Endodermal cell (in vitro differentiated cells): ENCODE data around the gene MT1HL1. TPM values are rescaled to one million over a fixed set of nuclear protein-coding genes. Genes with fewer than 3 reads are reported as not detected.

ENCODE experiments used
- DNase-seq: peaks from one replicate; pipeline ENCODE4 v3.0.0-alpha.2; 2017
- H3K27ac ChIP-seq: 2 replicates; pipeline ENCODE4 v1.5.1; 2013; ENCODE audit warnings: mild to moderate bottlenecking, low read depth, low read length, moderate library complexity
- H3K27me3 ChIP-seq: 2 replicates; pipeline ENCODE4 v1.6.1; 2013; ENCODE audit warnings: mild to moderate bottlenecking, low read length, moderate library complexity; ENCODE audit not compliant: insufficient read depth, control insufficient read depth, poor library complexity, severe bottlenecking
- H3K36me3 ChIP-seq: 2 replicates; pipeline ENCODE4 v1.7.0; 2013; ENCODE audit warnings: mild to moderate bottlenecking, low read length, moderate library complexity; ENCODE audit not compliant: control insufficient read depth, insufficient read depth
- H3K4me1 ChIP-seq: one replicate; pipeline ENCODE4 v1.7.0; 2013; ENCODE audit warnings: low read length; ENCODE audit not compliant: control insufficient read depth, insufficient read depth
- H3K4me3 ChIP-seq: 2 replicates; pipeline ENCODE4 v1.5.1; 2013; ENCODE audit warnings: mild to moderate bottlenecking, low read length, moderate library complexity
- H3K9ac ChIP-seq: 2 replicates; pipeline ENCODE4 v1.6.1; 2013; ENCODE audit warnings: mild to moderate bottlenecking, low read length, moderate library complexity; ENCODE audit not compliant: poor library complexity, severe bottlenecking; ENCODE audit errors: extremely low read depth
- H3K9me3 ChIP-seq: 2 replicates; pipeline ENCODE4 v1.6.1; 2013; ENCODE audit warnings: mild to moderate bottlenecking, low read length, moderate library complexity; ENCODE audit not compliant: control insufficient read depth
- H3K27ac Mint-ChIP-seq: 2 replicates; pipeline ENCODE4 v1.8.0; 2020; ENCODE audit warnings: mixed read lengths
- H3K27me3 Mint-ChIP-seq: 2 replicates; pipeline ENCODE4 v1.8.0; 2021; ENCODE audit warnings: mild to moderate bottlenecking, mixed read lengths; ENCODE audit not compliant: insufficient read depth
- H3K36me3 Mint-ChIP-seq: 2 replicates; pipeline ENCODE4 v1.8.0; 2020; ENCODE audit warnings: low read depth, mixed read lengths
- H3K4me1 Mint-ChIP-seq: 2 replicates; pipeline ENCODE4 v1.8.0; 2020; ENCODE audit warnings: mixed read lengths
- H3K4me3 Mint-ChIP-seq: 2 replicates; pipeline ENCODE4 v1.8.0; 2020; ENCODE audit warnings: mild to moderate bottlenecking, moderate library complexity, mixed read lengths
- H3K9me3 Mint-ChIP-seq: 2 replicates; pipeline ENCODE4 v1.8.0; 2020; ENCODE audit warnings: mild to moderate bottlenecking, mixed read lengths
- WGBS, 2 experiments: methylation state at CpG; one replicate each; pipeline versions ENCODE4 v1.1.5 to v1.1.7; 2013; ENCODE audit warnings: missing lambda C conversion rate in 2 of 2, mixed read lengths in 1 of 2; ENCODE audit not compliant: insufficient coverage in 1 of 2, insufficient read length in 1 of 2; 5-methylcytosine and 5-hydroxymethylcytosine counted together
- total RNA-seq, 2 donors: library from RNA; stranded (reverse); fragmentation: NEBNext Ultra II Directional in 1 of 2; extraction: Animal tissue kit (Norgen Biotek cat#: 25700) in 1 of 2; gene quantifications; 2 replicates in 1 of 2; 3 replicates in 1 of 2; pipeline ENCODE4 v1.2.1, GENCODE V29; 2021
- TF ChIP-seq, protein P1 (sequence below): fragments of 200-600 bp; sonication (generic); conservative IDR thresholded peaks from 2 replicates; pipeline ENCODE4 v1.5.0; 2021; ENCODE audit warnings: antibody characterized with exemption, mild to moderate bottlenecking

The MT1HL1 gene
- total RNA-seq, 2 donors from 2014 or later: not detected

- no peaks in the 10 kb centered on the region for H3K36me3 Mint-ChIP-seq
- no peak overlapping the region for H3K4me3 ChIP-seq
- H3K4me1 ChIP-seq: no peaks in the 10 kb centered on the region
- peaks cover 21% of the 10 kb centered on the region for H3K9me3 Mint-ChIP-seq
- no peaks in the 10 kb centered on the region for H3K27me3 Mint-ChIP-seq
- 0% methylated on average over 1 of the region's 1 CpG; no CpG with 5 or more reads in 1 of the 2 experiments for WGBS, 2 experiments
- H3K9ac ChIP-seq: no peak overlapping the region
- no peak for DNase-seq
- H3K27ac ChIP-seq: no peak overlapping the region
- H3K4me1 Mint-ChIP-seq: no peaks in the 10 kb centered on the region
- no peaks in the 10 kb centered on the region for H3K36me3 ChIP-seq
- H3K4me3 Mint-ChIP-seq: no peak overlapping the region
- TF ChIP-seq, protein P1, sequence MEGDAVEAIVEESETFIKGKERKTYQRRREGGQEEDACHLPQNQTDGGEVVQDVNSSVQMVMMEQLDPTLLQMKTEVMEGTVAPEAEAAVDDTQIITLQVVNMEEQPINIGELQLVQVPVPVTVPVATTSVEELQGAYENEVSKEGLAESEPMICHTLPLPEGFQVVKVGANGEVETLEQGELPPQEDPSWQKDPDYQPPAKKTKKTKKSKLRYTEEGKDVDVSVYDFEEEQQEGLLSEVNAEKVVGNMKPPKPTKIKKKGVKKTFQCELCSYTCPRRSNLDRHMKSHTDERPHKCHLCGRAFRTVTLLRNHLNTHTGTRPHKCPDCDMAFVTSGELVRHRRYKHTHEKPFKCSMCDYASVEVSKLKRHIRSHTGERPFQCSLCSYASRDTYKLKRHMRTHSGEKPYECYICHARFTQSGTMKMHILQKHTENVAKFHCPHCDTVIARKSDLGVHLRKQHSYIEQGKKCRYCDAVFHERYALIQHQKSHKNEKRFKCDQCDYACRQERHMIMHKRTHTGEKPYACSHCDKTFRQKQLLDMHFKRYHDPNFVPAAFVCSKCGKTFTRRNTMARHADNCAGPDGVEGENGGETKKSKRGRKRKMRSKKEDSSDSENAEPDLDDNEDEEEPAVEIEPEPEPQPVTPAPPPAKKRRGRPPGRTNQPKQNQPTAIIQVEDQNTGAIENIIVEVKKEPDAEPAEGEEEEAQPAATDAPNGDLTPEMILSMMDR: no peak
- H3K9me3 ChIP-seq: peaks cover 17% of the 10 kb centered on the region
- H3K27me3 ChIP-seq: no peaks in the 10 kb centered on the region
- no peak overlapping the region for H3K27ac Mint-ChIP-seq
These were observed 14.2 kb downstream of the MT1HL1 start for GRCh38 chr1:236990052-236990445.

- H3K27ac ChIP-seq: no peak overlapping the region
- Mint-ChIP-seq H3K27ac (no peak overlapping the region), H3K4me1 (no peaks in the 10 kb centered on the region), H3K4me3 (no peak overlapping the region), H3K36me3 (no peaks in the 10 kb centered on the region), H3K9me3 (peaks cover 21% of the 10 kb centered on the region), H3K27me3 (no peaks in the 10 kb centered on the region)
- WGBS, 2 experiments: 80 to 87% methylated on average over 2 to 3 of the region's 3 CpGs
- H3K9ac ChIP-seq: no peak overlapping the region
- no peaks in the 10 kb centered on the region for H3K4me1 ChIP-seq
- H3K36me3 ChIP-seq: no peaks in the 10 kb centered on the region
- H3K27me3 ChIP-seq: no peaks in the 10 kb centered on the region
- peaks cover 17% of the 10 kb centered on the region for H3K9me3 ChIP-seq
- DNase-seq: no peak
- H3K4me3 ChIP-seq: no peak overlapping the region
- TF ChIP-seq, protein P1: no peak
These were observed 14.8 kb downstream of the MT1HL1 start for GRCh38 chr1:236989290-236990051.

DNA sequence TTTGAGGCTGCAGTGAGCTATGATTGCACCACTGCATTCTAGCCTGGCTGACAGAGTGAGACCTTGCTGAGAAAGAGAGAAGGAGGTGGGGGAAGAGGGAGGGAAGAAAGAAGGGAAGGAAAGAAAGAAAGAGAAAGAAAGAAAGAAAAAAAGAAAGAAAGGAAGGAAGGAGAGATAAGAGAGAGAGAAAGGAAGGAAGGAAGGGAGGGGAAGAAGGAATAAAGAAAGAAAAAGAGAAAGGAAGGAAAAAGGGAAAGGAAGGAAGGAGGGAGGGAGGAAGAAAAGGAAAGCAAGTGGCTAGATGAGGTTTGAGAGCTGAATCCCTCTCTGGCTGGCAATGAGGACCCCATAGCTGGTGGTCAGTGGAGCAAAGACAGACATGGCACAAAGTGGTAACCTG lies 20.4 kb downstream of the MT1HL1 start:
- DNase-seq: peak; percentile 9
- Histone ChIP-seq H3K4me1 (no peaks in the 10 kb centered on the region), H3K9me3 (peaks cover under 1% of the 10 kb centered on the region), H3K36me3 (no peaks in the 10 kb centered on the region), H3K4me3 (no peak overlapping the region), H3K27me3 (no peaks in the 10 kb centered on the region), H3K27ac (no peak overlapping the region), H3K9ac (no peak overlapping the region)
- no peak overlapping the region for H3K27ac Mint-ChIP-seq
- no peaks in the 10 kb centered on the region for H3K4me1 Mint-ChIP-seq
- H3K4me3 Mint-ChIP-seq: no peak overlapping the region
- H3K9me3 Mint-ChIP-seq: peaks cover 4% of the 10 kb centered on the region
- H3K36me3 Mint-ChIP-seq: no peaks in the 10 kb centered on the region
- TF ChIP-seq, protein P1: no peak
- peaks cover 3% of the 10 kb centered on the region for H3K27me3 Mint-ChIP-seq
